Colon (tissue), 2 donors: ENCODE results near the gene S100A8.

ENCODE experiments used
- FAIRE-seq: peaks from 2 replicates; lab custom pipeline; 2012; peaks lifted over from hg19 to GRCh38; lab: Jason Lieb, UNC
- donor health status: control.
- donor health status: control.

Gene S100A8

GRCh38 chr1:153389973-153390879, 647 bp downstream of the S100A8 start:
- FAIRE-seq: no peak

DNA sequence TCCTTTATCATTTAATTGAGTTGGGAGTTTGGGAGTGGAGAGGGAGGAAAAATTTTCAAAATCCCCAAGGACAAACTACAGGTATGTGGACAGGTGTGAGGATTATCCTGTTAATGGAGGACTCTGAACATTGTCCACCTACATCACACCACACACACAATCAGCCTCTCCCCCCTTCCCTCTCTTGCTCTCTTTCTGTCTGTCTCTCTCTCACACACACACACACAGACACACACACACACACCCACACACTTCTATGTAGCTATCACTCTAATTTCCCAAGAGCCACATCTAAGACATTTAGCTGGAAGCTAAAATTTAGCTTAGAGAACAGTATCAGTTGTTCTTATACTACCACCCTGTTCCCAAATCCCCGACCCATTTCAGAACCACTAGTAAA, 1.5 kb downstream of the S100A8 start:
- FAIRE-seq: no peak

DNA sequence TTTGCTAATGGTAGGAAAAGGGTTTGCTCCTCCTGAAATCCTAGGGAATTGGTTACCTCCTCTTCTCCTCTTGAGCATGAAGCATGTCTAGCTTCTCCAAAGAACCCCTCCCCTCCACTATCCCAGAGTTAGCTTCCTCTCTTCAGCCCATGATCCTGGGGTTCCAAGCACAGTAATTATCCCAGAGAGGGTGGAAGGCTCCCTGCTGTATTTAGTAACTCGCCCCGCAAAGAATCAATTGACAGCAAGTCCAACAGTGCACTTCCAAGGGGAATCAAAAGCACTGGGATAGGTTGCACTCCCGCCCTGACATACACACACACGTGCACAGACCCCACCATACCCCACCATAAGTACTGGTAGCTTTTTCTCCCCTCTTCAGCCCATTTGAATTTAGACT, 3.1 kb downstream of the S100A8 start:
- FAIRE-seq: no peak

DNA sequence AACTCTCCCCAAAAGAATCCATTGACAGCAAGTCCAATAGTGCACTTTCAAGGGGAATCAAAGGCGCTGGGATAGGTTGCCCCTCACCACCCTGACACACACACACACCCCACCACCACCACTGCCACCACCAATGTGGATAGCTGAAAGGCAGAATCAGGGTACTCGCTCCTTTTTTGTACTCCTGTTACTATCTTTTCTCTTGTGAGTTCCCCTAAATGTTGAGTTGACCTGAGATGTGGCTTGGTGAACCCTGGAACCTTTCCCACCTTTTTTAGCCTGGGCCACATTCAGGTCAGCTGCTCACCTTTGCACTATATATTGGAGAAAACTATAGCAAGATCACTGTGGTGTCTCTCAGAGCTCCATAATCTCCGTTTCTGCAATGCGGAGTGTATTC, 3.9 kb downstream of the S100A8 start:
- no peak for FAIRE-seq

DNA sequence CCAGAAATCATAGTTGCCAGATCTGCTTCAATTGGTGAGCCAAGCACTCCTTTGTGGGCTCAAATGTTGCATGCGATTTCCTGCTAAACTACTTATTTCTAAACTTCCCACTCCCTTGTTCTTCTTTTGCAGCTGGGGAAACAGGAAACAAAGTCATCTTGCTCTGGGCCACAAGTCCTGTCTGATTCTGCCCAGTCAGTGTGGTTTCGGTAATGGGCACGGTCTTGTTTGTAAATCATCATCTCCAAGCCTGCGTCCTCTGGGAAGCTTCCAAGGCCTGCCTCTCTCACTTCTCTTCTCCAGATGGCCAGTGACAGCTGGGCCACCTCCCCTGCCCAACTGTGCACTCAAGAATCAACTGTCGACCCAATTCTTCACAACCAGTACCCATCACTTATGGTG, 4.4 kb downstream of the S100A8 start:
- no peak for FAIRE-seq

GRCh38 chr1:153384958-153385580, 5.8 kb downstream of the S100A8 start:
- no peak for FAIRE-seq

DNA sequence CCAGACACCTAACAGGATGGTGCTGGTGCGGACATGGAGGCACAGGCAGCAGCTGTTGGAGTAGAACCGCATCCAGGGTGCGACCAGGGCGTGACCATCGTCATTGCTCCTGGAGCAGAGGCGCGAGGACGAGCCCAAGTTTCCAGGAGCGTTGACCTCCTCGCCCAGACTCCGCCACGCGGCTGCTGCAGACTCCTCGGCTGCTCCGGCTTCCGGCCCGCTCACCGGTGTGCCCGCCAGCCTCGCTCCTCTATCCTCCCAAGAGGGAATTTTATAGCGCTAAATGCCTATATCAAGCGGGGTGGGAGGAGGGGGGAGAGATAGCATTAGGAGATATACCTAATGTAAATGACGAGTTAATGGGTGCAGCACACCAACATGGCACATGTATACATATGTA, 10.2 kb downstream of the S100A8 start:
- FAIRE-seq: no peak

GRCh38 chr1:153379591-153379990, 11.3 kb downstream of the S100A8 start:
- no peak for FAIRE-seq

DNA sequence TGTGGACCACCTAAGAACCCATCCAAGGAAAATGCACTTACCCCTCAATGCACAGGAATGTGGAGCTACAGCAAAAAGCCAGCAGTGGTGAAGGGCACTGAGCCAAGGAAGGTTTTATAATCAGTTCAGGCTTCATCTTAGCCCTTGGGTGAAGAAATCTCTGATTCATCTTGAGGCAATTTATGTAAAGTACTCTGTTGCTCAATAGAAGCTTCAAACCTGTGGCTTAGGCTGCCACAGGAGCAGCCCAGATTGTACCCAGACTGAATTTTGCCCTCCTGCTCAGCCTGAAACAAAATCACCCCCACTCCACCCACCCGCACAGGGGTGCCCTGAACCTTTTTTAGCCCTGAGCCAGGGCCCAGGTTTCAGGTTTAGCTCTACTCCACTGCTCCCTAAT, 15.4 kb downstream of the S100A8 start, which contains the start of gene S100A12:
Gene S100A12 (minus strand): TSS at position 111 of the 400 bp plus-strand sequence. CDS start 1,029 bp downstream, outside the sequence.
- no peak for FAIRE-seq

DNA sequence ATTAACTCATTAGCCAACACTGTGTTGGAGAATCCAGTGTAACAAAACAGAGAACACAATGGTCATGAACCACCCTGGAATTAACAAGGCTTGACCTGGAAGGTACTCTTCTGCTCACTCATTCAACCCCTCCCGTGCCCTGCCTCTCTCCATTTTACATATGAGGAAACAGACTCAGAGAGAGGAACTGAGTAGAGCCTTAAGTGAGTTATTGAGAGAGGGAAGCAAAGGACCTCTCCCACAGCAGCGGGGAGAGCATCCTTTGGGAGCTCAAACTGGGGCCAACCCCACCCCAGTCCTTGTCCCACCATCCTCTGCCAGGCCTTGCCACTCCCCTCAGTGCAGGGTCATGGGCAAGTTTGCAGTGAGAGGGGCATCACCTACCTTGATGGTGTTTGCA, 16.8 kb downstream of the S100A8 start:
- no peak for FAIRE-seq

DNA sequence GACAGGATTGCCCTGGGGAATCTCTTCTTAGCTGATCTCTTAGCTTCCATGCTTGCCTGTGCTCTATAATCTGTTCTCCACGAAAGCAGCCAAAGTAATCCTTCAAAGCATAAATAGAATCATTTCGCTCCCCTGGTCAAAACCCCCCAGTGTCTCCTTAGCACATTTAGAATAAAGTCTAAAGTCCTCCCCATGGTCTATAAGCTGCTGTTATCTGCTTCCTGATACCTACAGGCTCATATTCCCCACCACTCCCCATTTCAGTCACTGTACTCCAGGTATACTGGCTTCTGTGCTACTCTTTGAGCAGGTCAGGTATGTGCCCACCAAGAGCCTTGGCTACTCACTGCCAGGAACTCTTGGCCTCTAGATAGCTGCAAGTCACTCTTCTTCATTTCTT, 18.3 kb downstream of the S100A8 start:
- FAIRE-seq: no peak

DNA sequence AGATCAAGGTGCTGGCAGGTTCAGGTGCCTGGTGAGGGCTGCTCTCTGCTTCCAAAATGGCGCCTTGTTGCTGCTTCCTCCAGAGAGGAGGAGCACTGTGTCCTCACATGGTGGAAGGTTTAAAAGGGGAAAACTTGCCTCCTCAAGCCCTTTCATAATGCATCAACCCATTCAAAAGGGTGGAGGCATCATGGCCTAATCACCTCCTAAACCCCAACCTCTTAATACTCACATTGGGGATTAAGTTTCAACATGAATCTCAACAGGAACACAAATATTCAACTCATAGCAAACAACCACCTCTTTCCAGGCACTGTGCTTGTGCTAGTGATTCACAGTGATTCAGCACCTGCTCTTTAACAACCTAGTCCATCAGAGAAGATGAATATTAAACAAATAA, 19.6 kb downstream of the S100A8 start:
- no peak for FAIRE-seq

- FAIRE-seq: no peak
Measured at GRCh38 chr1:153370146-153370545, 20.7 kb downstream of the S100A8 start.

GRCh38 chr1:153368495-153368894, 22.4 kb downstream of the S100A8 start:
- FAIRE-seq: no peak

GRCh38 chr1:153367090-153367489, 23.8 kb downstream of the S100A8 start:
- FAIRE-seq: no peak

DNA sequence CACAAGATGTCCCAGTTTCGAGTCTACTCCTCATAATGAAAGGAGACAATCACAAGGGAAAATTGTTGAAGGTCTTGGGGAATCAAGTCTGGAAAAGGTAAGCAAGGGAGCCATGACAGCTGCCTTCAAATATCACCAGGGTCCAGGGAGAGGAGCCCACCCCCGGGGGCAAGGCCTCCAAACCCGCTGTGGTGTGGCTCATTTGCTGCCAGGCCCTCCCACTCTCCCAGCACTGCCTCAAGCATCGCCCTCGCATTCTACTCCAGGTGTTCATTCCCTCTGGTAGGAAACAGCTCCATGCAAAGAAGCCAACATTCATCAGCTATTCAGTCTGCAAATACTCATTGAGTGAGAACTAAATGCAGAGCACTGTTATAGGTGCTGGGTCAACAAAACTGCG, 24.6 kb downstream of the S100A8 start:
- no peak for FAIRE-seq

DNA sequence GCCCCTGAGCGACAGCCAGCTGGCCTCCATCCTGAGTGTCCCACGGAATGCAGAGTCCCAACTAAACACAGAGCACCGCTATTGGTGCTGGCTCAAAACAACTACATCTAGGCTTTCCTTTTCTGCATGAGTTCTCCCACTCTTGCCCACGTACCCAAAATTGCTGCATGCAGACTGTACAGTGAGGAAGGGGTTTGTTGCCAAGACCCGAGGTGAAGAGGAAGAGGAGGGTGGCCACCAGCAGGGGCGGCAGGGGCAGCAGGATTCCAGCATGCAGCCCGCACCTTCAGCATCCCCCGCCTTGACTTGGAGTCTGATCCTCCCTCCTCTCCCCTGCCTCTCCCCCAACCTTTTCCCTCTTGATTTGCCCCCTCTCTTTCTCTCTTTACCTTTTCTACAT, 25.2 kb downstream of the S100A8 start:
- no peak for FAIRE-seq

DNA sequence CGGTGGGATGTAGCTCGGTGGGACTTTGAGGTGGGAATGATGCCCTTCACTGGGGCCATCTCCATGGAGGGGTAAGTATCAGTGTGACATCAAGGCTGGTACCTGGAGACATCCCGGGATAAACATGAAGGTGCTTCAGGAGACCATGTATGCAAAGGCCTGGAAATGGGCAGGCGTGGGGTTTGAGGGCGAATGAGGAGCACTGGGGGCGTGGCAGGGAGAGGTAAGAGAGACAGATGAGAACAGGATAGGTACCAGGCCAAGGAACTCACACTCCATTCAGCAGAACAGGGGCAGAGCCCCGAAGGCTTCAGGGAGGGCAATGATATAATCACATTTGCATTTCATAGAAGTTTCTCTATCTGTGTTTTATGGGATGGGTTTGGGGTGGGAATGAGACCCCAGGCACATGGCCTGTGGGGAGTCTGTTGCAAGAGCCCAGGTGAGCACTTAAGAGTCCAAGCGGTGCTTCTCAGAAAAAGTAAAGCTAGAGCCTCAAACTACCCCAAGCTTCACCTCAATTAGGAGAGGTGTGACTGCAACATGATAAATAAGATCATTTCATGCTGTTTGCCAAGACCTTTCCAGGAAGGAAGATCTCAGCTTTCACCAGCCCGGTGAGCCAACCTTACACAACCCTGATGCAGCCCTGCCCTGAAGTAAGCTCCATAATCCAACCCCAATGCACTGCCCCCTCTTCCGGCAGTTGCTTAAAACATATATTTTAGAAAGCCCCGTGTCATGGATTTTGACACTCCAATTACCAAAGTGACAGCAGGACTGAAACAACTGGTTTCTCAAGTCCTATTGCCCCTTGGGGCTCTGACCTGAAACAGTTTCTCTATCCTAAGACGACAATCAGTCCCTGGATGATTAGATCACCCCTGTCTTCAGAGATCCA, 25.9 kb downstream of the S100A8 start:
- no peak for FAIRE-seq

DNA sequence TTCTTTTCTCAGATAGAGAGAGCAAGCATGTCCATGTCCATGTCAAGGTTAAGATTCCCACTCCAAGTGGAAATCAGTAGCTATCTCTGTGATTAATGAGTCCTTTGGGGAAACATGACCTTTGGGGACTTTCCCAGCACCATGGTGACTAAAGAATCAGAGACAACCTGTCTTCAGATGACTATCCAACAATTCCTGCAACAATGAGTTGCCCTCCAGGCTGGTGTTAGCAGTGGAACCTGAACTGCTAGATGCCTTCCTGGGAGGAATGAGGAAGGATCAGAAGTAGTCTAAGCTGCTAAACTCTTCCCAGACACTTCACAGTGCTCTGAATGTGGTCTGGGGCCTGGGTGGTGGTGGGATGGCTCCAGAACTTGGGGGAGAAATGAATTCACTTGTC, 26.7 kb downstream of the S100A8 start:
- FAIRE-seq: no peak

DNA sequence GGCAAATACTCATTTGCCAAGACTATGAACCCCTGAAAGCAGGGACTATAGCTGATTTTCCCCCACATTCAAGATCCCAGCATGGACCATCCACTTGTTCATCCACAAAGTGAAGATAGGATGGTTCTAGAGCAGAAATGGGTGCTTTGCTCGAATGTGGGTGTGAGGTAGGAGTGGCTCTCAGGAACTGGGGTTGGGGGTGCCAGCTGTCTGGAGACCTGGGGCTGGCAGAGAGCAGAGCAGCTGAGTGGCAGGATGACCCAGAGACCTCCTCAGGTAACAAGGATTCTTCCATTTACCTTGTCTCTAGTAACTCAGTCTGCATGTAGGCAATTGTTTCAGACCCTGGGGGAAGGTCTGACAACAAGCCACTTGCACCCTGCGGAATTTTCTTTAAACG, 27.2 kb downstream of the S100A8 start:
- FAIRE-seq: no peak

DNA sequence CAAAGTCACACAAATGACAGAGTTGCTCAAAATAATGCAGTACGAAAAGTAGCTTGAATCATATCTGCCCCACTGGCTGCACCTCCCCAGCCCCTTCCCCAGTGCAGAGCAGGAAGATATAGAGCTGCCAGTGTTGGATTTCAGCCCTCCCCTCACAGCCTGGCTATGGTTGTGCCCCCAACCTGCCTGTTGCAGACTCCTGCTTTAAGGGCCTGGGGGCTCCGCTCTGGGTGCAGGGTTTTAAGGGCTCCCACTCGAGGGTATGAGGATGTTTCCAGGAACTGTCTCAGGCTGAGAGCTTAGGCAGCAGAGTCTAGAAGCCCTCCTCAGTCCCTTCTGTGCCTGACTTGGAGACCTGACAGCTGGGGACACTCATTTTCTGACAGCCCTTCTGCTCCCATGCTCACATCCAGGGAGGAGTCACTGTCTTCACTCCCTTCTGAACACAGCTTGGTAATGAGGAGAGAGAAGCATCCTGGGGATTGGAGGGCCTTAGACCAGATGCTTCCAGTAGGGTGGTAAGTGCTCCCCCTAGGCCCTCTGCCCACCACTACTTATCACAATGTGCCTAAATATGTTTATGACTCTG, 28.6 kb downstream of the S100A8 start:
- no peak for FAIRE-seq

GRCh38 chr1:153361480-153362109, 29.3 kb downstream of the S100A8 start:
- no peak for FAIRE-seq
